Measurements from ENCODE around the gene SMYD5. TPM values are rescaled to one million over a fixed set of nuclear protein-coding genes. Genes with fewer than 3 reads are reported as not detected.

SMYD5 gene
- total RNA-seq, 2 experiments from 2014 or later, result 39.6 to 48.6 TPM

DNA sequence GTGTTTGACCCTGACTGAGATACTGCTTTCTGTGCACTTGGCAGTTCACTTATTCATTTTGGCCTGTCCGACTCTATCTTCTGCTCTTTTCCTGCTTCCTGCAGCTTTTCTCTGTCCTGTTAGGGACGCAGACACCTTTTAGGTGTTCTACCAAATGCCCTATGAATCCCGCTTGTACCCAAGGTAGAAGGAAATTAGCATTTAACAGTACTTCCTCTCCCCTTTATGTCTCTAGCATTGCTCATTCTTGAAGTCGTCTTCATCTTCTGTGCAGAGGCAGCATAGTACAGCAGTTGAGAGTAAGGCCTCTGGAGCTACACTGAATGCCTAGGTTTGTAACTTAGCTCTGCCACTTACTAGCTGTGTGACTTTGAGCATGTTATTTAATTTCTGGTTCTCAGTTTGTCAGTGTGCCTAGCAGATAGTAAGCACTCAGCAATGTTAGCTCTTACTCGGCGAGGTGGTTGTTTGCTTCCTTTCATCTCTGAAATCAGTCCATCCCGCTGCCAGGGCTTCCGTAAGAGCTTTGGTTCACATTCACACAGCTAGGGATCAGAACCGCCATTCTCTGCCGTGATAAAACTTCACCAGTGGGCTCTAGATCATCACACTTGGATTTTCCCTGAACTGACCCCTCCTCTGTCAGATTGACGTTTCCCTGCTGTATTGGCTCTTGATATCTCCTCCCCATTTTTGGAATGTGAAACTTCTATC lies 21.4 kb downstream of the SMYD5 start:
- DNase-seq (no peak), ATAC-seq (no peak)
- CTCF ChIA-PET, result interaction anchor here (1.1 to 7.3 kb wide), 7 partner anchors 9 to 58 kb away, joined by 3 to 53 read pairs (median 8); partner anchors contain the start of gene SMYD5
- intact Hi-C loops (cut with micrococcal nuclease), result no loop called here
- Mint-ChIP-seq H3K36me3 (ENCODE audit: low read depth) (peaks cover 41% of the 10 kb centered on the region), H3K27me3 (no peaks in the 10 kb centered on the region), H3K4me3 (peak overlapping the region; percentile 99), H3K27ac (peak overlapping the region; percentile 95), H3K4me1 (ENCODE audit: low read depth) (peaks cover 43% of the 10 kb centered on the region), H3K9me3 (no peaks in the 10 kb centered on the region)
- TF ChIP-seq, protein P1, sequence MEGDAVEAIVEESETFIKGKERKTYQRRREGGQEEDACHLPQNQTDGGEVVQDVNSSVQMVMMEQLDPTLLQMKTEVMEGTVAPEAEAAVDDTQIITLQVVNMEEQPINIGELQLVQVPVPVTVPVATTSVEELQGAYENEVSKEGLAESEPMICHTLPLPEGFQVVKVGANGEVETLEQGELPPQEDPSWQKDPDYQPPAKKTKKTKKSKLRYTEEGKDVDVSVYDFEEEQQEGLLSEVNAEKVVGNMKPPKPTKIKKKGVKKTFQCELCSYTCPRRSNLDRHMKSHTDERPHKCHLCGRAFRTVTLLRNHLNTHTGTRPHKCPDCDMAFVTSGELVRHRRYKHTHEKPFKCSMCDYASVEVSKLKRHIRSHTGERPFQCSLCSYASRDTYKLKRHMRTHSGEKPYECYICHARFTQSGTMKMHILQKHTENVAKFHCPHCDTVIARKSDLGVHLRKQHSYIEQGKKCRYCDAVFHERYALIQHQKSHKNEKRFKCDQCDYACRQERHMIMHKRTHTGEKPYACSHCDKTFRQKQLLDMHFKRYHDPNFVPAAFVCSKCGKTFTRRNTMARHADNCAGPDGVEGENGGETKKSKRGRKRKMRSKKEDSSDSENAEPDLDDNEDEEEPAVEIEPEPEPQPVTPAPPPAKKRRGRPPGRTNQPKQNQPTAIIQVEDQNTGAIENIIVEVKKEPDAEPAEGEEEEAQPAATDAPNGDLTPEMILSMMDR (IDR thresholded peaks at IDR 0.05), result no peak
- POLR2A ChIA-PET, result interaction anchor here (0.9 to 9.9 kb wide), 11 partner anchors 9 to 55 kb away, joined by 3 to 108 read pairs (median 8); partner anchors contain the start of gene SMYD5

DNA sequence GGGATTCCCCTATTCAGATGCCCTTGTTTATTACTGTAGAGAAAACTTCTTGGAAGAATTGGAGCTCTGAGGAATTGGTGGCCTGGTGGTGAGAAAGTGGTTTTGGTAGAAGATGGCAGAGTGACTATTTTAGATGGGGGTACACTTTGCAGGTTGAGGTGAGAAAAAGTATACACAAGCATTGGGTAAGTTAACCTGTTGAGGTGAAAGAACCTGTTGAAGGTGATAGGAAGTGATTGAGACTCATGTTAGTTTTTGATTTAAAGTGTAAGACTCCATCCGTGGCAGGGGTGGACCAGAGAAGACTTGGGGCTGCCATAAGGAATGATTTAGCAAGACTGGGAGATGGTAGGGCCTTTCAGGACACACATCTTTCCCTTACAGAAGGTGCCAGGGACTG lies 23.1 kb downstream of the SMYD5 start:
- peaks cover 41% of the 10 kb centered on the region for H3K4me1 Mint-ChIP-seq (ENCODE audit: low read depth)
- peak overlapping the region; percentile 77 for H3K27ac Mint-ChIP-seq
- intact Hi-C loops (cut with micrococcal nuclease), result no loop called here
- H3K9me3 Mint-ChIP-seq, result no peaks in the 10 kb centered on the region
- no peaks in the 10 kb centered on the region for H3K27me3 Mint-ChIP-seq
- TF ChIP-seq, protein P1 (IDR thresholded peaks at IDR 0.05), result no peak
- no peak for ATAC-seq
- no peak for DNase-seq
- CTCF ChIA-PET, result interaction anchor here (2.1 to 3.4 kb wide), 2 partner anchors 10 to 52 kb away, joined by 8 to 20 read pairs; no protein-coding TSS in a partner anchor
- POLR2A ChIA-PET, result interaction anchor here (0.9 to 9.9 kb wide), 9 partner anchors 11 to 53 kb away, joined by 3 to 108 read pairs (median 4); no protein-coding TSS in a partner anchor
- H3K4me3 Mint-ChIP-seq, result peak overlapping the region; percentile 99
- H3K36me3 Mint-ChIP-seq (ENCODE audit: low read depth), result peaks cover 42% of the 10 kb centered on the region

GRCh38 chr2:73238149-73238548 lies 24.1 kb downstream of the SMYD5 start:
- no peaks in the 10 kb centered on the region for H3K9me3 Mint-ChIP-seq
- ChIA-PET POLR2A (interaction anchor here (0.8 to 9.9 kb wide), 6 partner anchors 13 to 52 kb away, joined by 3 to 97 read pairs (median 4); partner anchors contain the start of gene FBXO41), CTCF (interaction anchor here (0.9 to 2.9 kb wide), 3 partner anchors 12 to 122 kb away, joined by 3 to 11 read pairs (median 3); no protein-coding TSS in a partner anchor)
- peaks cover 50% of the 10 kb centered on the region for H3K36me3 Mint-ChIP-seq (ENCODE audit: low read depth)
- DNase-seq, result no peak
- H3K27ac Mint-ChIP-seq, result peak overlapping the region; percentile 25
- TF ChIP-seq, protein P1 (IDR thresholded peaks at IDR 0.05), result no peak
- no peaks in the 10 kb centered on the region for H3K27me3 Mint-ChIP-seq
- intact Hi-C loops (cut with micrococcal nuclease), result no loop called here
- no peak for ATAC-seq
- H3K4me3 Mint-ChIP-seq, result no peak overlapping the region
- H3K4me1 Mint-ChIP-seq (ENCODE audit: low read depth), result peaks cover 38% of the 10 kb centered on the region

DNA sequence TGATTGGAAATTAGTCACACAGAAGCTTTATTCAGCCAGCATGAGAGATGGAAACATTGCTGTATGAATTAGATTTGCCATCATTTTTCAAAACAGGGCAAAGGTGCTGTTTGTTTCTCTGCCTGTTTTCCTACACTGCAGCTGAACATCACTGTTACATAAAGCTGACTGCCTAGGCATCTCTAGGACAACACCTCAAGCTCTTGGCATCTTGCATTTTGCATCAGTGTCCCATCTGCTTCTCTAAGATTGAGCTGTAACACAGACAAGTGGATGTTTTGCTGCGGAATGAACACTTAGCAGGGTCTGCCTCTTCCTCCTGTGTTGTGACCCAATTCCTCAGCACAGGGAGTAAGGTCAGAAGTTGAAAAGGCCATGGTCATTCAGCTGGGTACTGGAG lies 24.9 kb downstream of the SMYD5 start:
- no peak for DNase-seq
- H3K27ac Mint-ChIP-seq, result peak overlapping the region; percentile 50

More for the DNA sequence above, 24.9 kb downstream of the SMYD5 start:
- POLR2A ChIA-PET, result interaction anchor here (0.8 to 9.9 kb wide), 6 partner anchors 14 to 51 kb away, joined by 3 to 97 read pairs (median 4); partner anchors contain the start of gene FBXO41
- TF ChIP-seq, protein P1 (IDR thresholded peaks at IDR 0.05), result no peak
- Mint-ChIP-seq H3K36me3 (ENCODE audit: low read depth) (peaks cover 56% of the 10 kb centered on the region), H3K27me3 (no peaks in the 10 kb centered on the region), H3K4me3 (no peak overlapping the region), H3K4me1 (ENCODE audit: low read depth) (peaks cover 41% of the 10 kb centered on the region), H3K9me3 (no peaks in the 10 kb centered on the region)
- ATAC-seq, result no peak
- intact Hi-C loops (cut with micrococcal nuclease), result no loop called here
- CTCF ChIA-PET, result interaction anchor here (1.2 to 2.9 kb wide), 2 partner anchors 11 to 51 kb away, joined by 3 to 11 read pairs; no protein-coding TSS in a partner anchor
